K562 (cell line): ENCODE measurements around the gene PPA2. TPM values are rescaled to one million over a fixed set of nuclear protein-coding genes. Genes with fewer than 3 reads are reported as not detected.

ENCODE experiments used
- ATF3 ChIP-seq, 2 experiments: fragments of 450-650 bp in 1 of 2; sonication (generic) in 1 of 2; formaldehyde crosslinking in 1 of 2; IDR thresholded peaks in 1 of 2; conservative IDR thresholded peaks in 1 of 2; 2 replicates each; pipeline versions ENCODE4 v1.6.1 to v1.8.1; 2016 to 2023; ENCODE audit warnings: mild to moderate bottlenecking in 2 of 2, moderate library complexity in 2 of 2, inconsistent platforms in 1 of 2, missing genetic modification reagents in 1 of 2
- EP400 ChIP-seq: fragments of 450-650 bp; IDR thresholded peaks from 2 replicates; pipeline ENCODE4 v1.6.1; 2017; ENCODE audit warnings: antibody characterized with exemption, mild to moderate bottlenecking, moderate library complexity
- GTF2B ChIP-seq: IDR thresholded peaks from 2 replicates; pipeline ENCODE4 v1.6.1; 2011; ENCODE audit not compliant: insufficient read length; ENCODE audit errors: extremely low read depth
- GTF3C2 ChIP-seq: IDR thresholded peaks from 3 replicates; pipeline ENCODE4 v1.6.1; 2011; ENCODE audit warnings: borderline replicate concordance, mild to moderate bottlenecking, moderate library complexity; ENCODE audit not compliant: insufficient read length; ENCODE audit errors: extremely low read depth
- HMGN3 ChIP-seq: IDR thresholded peaks from 2 replicates; pipeline ENCODE4 v1.6.1; 2011; ENCODE audit warnings: borderline replicate concordance, low read depth, mild to moderate bottlenecking, mixed read lengths, low read length; ENCODE audit not compliant: insufficient read length; ENCODE audit errors: extremely low read depth
- MEIS2 ChIP-seq: fragments of 450-650 bp; IDR thresholded peaks from 2 replicates; pipeline ENCODE4 v1.6.1; 2014; ENCODE audit warnings: mild to moderate bottlenecking; ENCODE audit not compliant: partially characterized antibody
- NFE2L1 ChIP-seq: fragments of 450-650 bp; IDR thresholded peaks from 2 replicates; pipeline ENCODE4 v1.6.1; 2016; ENCODE audit warnings: missing genetic modification characterization, low read depth, mild to moderate bottlenecking, missing compliant biosample characterization, moderate library complexity, borderline replicate concordance
- NFRKB ChIP-seq: fragments of 450-650 bp; IDR thresholded peaks from 2 replicates; pipeline ENCODE4 v1.6.1; 2016; ENCODE audit warnings: low read depth
- NR2C2 ChIP-seq, 2 experiments: fragments of 200-800 bp in 1 of 2; sonication (Bioruptor generic) in 1 of 2; sonication (generic) in 1 of 2; formaldehyde crosslinking in 1 of 2; IDR thresholded peaks; 2 replicates each; pipeline versions ENCODE4 v1.6.1 to v1.8.0; 2016 to 2022; ENCODE audit warnings: mild to moderate bottlenecking in 1 of 2, missing compliant biosample characterization in 1 of 2, missing genetic modification characterization in 1 of 2, missing genetic modification reagents in 1 of 2
- RBM22 ChIP-seq: fragments of 200-400 bp; formaldehyde crosslinking; IDR thresholded peaks from 2 replicates; pipeline ENCODE4 v1.6.1; 2018; ENCODE audit warnings: low read length, low read depth; ENCODE audit not compliant: poor library complexity, severe bottlenecking
- RHOXF2B ChIP-seq: fragments of 250-450 bp; sonication (Bioruptor Pico); conservative IDR thresholded peaks from 2 replicates; pipeline ENCODE4 v1.5.1; 2021
- RREB1 ChIP-seq: fragments of 250-450 bp; sonication (Bioruptor Pico); IDR thresholded peaks from 2 replicates; pipeline ENCODE4 v1.4.0; 2020
- SMARCB1 ChIP-seq: IDR thresholded peaks from 2 replicates; pipeline ENCODE4 v1.6.1; 2011; ENCODE audit warnings: improper control_type of control experiment, low read depth; ENCODE audit not compliant: insufficient read length
- ZNF740 ChIP-seq, 3 experiments: fragments of 200-800 bp in 1 of 3; sonication (Bioruptor generic) in 1 of 3; sonication (generic) in 1 of 3; formaldehyde crosslinking in 1 of 3; IDR thresholded peaks; 2 replicates each; pipeline versions ENCODE4 v1.6.1 to v1.8.0; 2016 to 2022; ENCODE audit warnings: mild to moderate bottlenecking in 2 of 3, missing compliant biosample characterization in 2 of 3, missing genetic modification characterization in 2 of 3, missing genetic modification reagents in 1 of 3
- polyA plus RNA-seq, 8 experiments: library from polyadenylated mRNA; depleted of rRNA in 4 of 8; stranded (reverse) in 5 of 8; unstranded in 3 of 8; fragments of >200 nt; fragmentation: Nextera tagmentation in 2 of 8; fragmentation: Illumina TruSeq in 1 of 8; extraction: Ambion mirVana in 2 of 8; extraction: Trizol in 1 of 8; gene quantifications; 2 replicates each; pipeline versions ENCODE4 v1.2.1 to v1.2.3, GENCODE V29; 2011 to 2014; ENCODE audit warnings: inconsistent platforms in 1 of 8, missing spikeins in 1 of 8
- total RNA-seq, 7 experiments: library from RNA; depleted of rRNA in 6 of 7; stranded (reverse); fragments of >200 nt in 6 of 7; fragmentation: Illumina TruSeq in 2 of 7; extraction: Trizol in 2 of 7; gene quantifications; 2 replicates each; pipeline versions ENCODE4 v1.2.1 to v1.2.3, GENCODE V29; 2011 to 2021; ENCODE audit warnings: low replicate concordance in 1 of 7

Gene PPA2
- total and polyA plus RNA-seq, 9 of the 15 experiments (the other 6 are each of a cell fraction or from before 2014, with no cell fraction given), result 48.3 to 190 (median 109) TPM

- TF ChIP-seq HMGN3 (no peak), GTF2B (no peak), NFE2L1 (tag) (no peak), RHOXF2B (CRISPR knock-in tag) (no peak), ZNF740 (CRISPR knock-in tag; IDR thresholded peaks at IDR 0.05) (no peak), ZNF740 (tag; IDR thresholded peaks at IDR 0.05) (no peak), RBM22 (no peak), GTF3C2 (no peak), NFRKB (no peak), MEIS2 (no peak), EP400 (no peak), ATF3 (IDR thresholded peaks at IDR 0.05) (peak; percentile 31; the same call in 1 of the 2 replicates), ATF3 (CRISPR knock-in tag; conservative IDR thresholded peaks at IDR 0.05) (no peak), SMARCB1 (no peak), NR2C2 (CRISPR knock-in tag; IDR thresholded peaks at IDR 0.05) (no peak; the same call in 1 of the 2 replicates), NR2C2 (tag; IDR thresholded peaks at IDR 0.05) (peak; percentile 1; the same call in 1 of the 2 replicates), RREB1 (CRISPR knock-in tag) (no peak)
Observed at GRCh38 chr4:105474099-105474518, 247 bp upstream of the PPA2 start (continued).
